Measurements from ENCODE around the gene ZNF69. TPM values are rescaled to one million over a fixed set of nuclear protein-coding genes. Genes with fewer than 3 reads are reported as not detected.

The ZNF69 gene
- total and polyA plus RNA-seq, 2 of the 4 experiments (the other 2 are of a cell fraction) = 2.7 to 12.0 TPM

GRCh38 chr19:11931051-11931450, 43.5 kb downstream of the ZNF69 start:
- Histone ChIP-seq H4K20me1 (ENCODE audit: insufficient read depth, low read length) (no peaks in the 10 kb centered on the region), H4K91ac (ENCODE audit: insufficient read depth, low read depth, low read length) (no peak overlapping the region), H3K4me2 (ENCODE audit: low read depth, low read length) (no peak overlapping the region), H3K9ac (ENCODE audit: low read depth, low read length) (no peak overlapping the region), H3K4me1 (ENCODE audit: control insufficient read depth, insufficient read depth, low read length) (peaks cover under 1% of the 10 kb centered on the region; the same call in 1 of the 2 replicates), H4K5ac (ENCODE audit: low read depth, low read length) (no peak overlapping the region), H2AK5ac (ENCODE audit: low read depth, low read length) (no peak overlapping the region), H3K27me3 (ENCODE audit: control insufficient read depth, insufficient read depth, low read length) (no peaks in the 10 kb centered on the region), H3K14ac (replicated peaks; ENCODE audit: low read depth, low read length) (no peak overlapping the region), H3K27ac (ENCODE audit: insufficient read depth, low read length) (no peak overlapping the region), H3K9me3 (ENCODE audit: control insufficient read depth, insufficient read depth, low read length) (peaks cover 5% of the 10 kb centered on the region), H3K9me1 (ENCODE audit: insufficient read depth, low read length) (no peaks in the 10 kb centered on the region), H2BK20ac (ENCODE audit: low read depth, low read length) (no peak overlapping the region), H3K4me3 (ENCODE audit: insufficient read depth, low read depth, low read length) (no peak overlapping the region), H3K79me1 (ENCODE audit: low read depth in 1 of 2, low read length in 2 of 2) (peaks cover 3 to 16% of the 10 kb centered on the region in 2 experiments), H3K36me3 (ENCODE audit: control insufficient read depth, insufficient read depth, low read length) (peaks cover 4% of the 10 kb centered on the region; the same call in 1 of the 2 replicates), H3K18ac (ENCODE audit: low read depth, low read length) (no peak overlapping the region), H2BK5ac (ENCODE audit: low read depth, low read length, poor library complexity, severe bottlenecking) (no peak overlapping the region), H2AK9ac (replicated peaks; ENCODE audit: low read depth, low read length, poor library complexity) (no peak overlapping the region), H3K56ac (ENCODE audit: extremely low read depth, insufficient read depth, low read length) (no peak overlapping the region), H2AFZ (replicated peaks; ENCODE audit: low read length, poor library complexity) (no peak overlapping the region), H2BK120ac (ENCODE audit: low read depth, low read length) (no peak overlapping the region), H3K23ac (ENCODE audit: low read depth, low read length) (no peak overlapping the region), H2BK15ac (ENCODE audit: low read depth, low read length) (no peak overlapping the region), H4K8ac (ENCODE audit: low read depth in 2 of 2, low read length in 2 of 2) (no peak overlapping the region), H3K4ac (ENCODE audit: low read depth, low read length) (no peak overlapping the region)
- in situ Hi-C loops (cut with MboI; ENCODE audit: low sequenced_read_pairs) (no loop called here), intact Hi-C loops (cut with micrococcal nuclease) (no loop called here), dilution Hi-C loops (cut with HindIII; ENCODE audit: low sequenced_read_pairs, unreplicated experiment) (no loop called here)
- WGBS, 2 experiments (ENCODE audit: extremely low coverage in 2 of 2, insufficient read length in 1 of 2) = no CpG with 5 or more reads among the region's 3 CpGs
- CTCF ChIA-PET = no interaction called here
- no TSS peak for BruUV-seq (replicated peaks)
- TF ChIP-seq RFX5 (IDR thresholded peaks at IDR 0.05; ENCODE audit: low read depth, low read length) = no peak
- peak; percentile 48 for DNase-seq
- peak; percentile 61 for ATAC-seq (ENCODE audit: low read depth)
- POLR2A ChIA-PET (ENCODE audit: unreplicated experiment) = no interaction called here
